GM18505 (cell line): Measurements from ENCODE around the gene DUSP6.
A peak's percentile ranks its signal among the peaks of the same experiment; 100 is the strongest.

Experiments
- ATAC-seq: cut with Tn5 transposase; IDR thresholded peaks from one replicate; pipeline ENCODE4 v1.9.1; 2021; ENCODE audit not compliant: unreplicated experiment
- POLR2A ChIP-seq: IDR thresholded peaks from 4 replicates; pipeline ENCODE4 v1.6.1; 2011; ENCODE audit warnings: borderline replicate concordance; ENCODE audit not compliant: insufficient read depth, insufficient read length; ENCODE audit errors: extremely low read depth

Gene DUSP6, protein sequence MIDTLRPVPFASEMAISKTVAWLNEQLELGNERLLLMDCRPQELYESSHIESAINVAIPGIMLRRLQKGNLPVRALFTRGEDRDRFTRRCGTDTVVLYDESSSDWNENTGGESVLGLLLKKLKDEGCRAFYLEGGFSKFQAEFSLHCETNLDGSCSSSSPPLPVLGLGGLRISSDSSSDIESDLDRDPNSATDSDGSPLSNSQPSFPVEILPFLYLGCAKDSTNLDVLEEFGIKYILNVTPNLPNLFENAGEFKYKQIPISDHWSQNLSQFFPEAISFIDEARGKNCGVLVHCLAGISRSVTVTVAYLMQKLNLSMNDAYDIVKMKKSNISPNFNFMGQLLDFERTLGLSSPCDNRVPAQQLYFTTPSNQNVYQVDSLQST

DNA sequence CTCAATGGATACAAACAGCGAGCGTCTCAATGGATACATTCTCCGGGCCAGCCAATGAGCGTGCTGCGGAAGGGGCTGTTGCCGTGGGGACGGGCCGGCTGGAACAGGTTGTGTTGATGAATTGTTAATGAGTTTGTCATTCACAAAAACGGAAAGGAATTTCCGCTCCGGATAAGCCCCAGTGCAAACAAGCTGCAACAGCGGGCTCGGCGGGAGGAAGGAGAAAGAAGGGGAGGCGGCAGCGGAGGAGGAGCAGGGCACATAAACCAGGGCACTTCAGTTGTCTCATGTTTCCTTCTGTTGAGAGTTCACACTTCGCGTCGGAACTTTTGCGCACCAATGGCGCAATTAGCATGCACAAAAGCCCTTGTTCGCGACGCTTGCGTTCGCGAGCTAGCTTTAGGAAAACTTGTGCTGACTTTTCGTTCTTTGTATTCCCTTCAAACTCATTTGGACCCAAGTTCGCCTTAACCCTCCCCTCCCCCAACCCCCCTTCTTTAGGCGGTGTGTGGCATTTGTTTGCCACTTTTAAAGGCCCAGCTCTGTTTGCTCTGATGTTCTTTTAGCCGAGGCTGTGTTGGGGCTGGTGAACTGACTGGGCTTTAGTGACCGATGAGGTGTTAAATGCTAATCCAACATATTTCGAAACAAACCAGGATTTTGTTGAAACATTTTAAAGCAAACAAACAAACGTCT, at the start of gene DUSP6:
Gene DUSP6 (minus strand): TSS at position 10 of the 696 bp plus-strand sequence. CDS start 462 bp downstream, outside the sequence.
- peak; percentile 36 for ATAC-seq
- TF ChIP-seq POLR2A = no peak

DNA sequence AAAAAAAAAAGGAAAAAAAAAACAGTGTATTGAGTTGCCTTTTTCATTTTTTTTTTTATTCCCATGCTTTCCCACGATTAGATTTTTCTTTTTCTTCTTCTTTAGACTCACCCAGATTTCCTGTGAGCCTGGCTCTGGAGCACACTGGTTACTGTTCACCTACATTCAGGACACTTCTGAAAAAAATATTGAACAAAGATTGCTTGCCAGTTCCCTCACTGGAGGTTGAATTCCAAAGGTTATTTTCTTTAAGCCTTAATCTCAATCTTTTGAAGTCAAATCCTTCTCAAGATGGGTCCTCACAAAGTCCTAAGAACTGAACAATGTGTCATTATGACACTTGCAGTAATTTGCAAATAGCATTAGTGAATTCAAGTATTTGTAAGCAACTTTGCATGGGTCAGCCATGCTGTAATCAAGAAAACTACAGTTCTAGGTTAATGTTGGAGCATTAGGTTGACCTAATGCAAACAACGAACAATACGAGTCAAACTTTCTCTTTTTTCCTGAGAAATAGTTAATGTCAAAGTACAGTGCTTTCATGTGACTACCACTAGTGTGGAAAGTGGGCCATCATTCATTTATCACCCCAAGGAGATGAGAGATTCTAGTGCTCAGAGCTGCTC, 49.2 kb upstream of the DUSP6 start:
- no peak for ATAC-seq
- TF ChIP-seq POLR2A = no peak

DNA sequence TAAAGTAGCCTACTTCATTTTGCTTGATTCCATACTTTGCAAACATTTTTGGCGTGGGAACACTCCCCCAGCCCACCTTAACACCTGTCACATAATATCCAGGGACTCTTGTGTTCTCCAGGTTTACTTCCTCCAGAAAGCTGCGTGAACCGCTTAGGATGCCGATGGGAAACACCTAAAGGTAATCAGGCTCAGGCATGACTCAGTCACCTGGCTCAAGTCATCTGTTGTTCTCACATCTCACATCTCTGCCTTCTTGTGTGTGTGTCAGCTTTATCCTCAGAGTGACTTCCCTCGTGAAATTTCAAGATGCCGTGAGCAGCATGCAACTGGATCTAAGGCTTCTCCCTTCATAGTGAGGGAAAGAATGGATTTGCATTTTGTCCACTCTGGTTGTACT, 48.1 kb upstream of the DUSP6 start:
- TF ChIP-seq POLR2A = no peak
- no peak for ATAC-seq

DNA sequence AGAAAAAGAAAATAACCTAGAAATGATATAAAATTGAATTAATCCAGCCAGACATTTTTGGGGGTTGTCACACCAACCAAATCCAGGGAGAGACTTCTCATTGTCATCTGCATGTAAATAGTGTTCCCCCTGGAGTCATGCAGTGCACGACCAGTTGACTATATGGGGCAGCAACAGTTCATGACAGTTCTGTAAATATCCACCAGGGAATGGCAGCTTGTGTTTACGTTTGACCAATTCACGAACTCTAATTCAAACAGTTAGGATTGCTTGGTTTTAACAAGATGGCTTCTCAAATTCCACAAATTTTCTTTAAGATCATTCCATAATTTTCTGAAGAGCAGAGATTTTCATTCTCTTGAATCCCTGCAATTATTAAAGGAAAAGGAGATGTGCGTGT, 43.4 kb upstream of the DUSP6 start:
- ATAC-seq = no peak
- no peak for TF ChIP-seq POLR2A

DNA sequence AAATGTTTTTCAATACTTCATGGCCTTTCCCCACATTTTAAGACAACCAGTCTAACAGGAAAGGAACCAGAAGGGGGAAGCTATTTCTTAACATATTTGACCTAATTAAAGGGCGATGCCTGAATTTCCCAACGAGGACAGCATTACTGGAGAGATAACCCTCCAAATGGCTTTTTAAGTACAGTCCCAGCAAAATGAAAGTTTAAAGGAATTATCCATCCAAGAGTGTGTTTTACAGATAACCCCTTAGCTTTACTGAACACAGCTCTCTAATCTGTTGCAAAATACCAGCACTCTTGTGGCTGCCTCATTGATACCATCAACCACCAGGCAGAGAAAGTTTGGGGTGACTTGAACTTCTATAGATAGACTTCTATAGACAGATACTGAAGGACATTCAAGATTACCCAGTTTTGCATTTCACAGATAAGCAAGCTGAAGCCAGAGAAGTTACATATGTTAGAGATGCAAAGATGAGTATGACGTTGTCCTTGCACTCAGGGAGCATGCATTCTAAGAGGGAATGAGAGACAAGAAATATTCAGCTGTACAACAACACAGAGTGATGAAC, 41.3 kb upstream of the DUSP6 start:
- ATAC-seq = no peak
- no peak for TF ChIP-seq POLR2A

DNA sequence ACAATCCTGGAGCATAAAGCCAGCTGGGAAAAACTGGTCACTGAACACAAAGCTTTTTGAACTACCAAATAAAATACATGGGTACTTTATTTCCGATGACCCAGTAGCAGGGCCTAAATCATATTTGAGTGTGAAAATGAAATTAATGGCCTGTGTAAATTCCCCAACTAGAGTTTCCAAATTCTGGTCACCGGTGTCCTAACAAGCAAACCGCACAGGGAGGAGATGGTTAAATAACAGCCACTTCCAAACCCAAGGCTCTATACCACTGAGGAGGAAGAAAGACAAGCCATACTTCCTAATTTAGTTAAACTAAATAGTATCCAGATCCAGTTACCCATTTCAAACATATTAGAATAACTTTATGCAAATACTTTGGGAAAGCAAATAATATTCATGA, 40.1 kb upstream of the DUSP6 start:
- no peak for TF ChIP-seq POLR2A
- no peak for ATAC-seq

DNA sequence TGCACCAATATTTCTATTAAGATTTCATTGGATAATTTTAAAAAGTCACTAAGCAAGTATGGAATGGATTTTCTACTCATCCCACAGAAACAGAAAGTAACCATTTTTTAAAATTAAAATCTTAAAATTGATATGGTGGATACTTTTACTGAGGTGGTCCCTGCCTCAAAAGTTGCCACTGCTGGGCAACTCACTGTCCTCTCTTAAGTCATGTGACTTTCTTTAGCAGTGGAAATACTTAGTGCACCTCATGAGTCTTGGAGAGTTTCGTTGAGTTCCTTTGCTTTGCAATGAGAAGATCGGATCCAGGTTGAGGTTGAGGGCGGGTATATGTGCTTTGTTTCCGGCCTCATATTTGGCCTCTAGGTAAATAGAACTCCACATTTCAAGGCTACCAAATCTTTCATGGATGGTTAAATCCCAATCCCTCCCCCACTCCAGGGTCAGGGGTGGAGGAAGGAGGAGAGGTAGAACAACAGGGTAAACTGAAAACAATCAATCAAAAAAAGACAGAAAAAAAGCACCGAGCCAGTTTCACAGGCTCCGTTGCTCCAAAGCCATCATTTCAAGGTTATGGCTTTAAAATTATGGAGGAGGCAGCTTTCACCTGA, 39.5 kb upstream of the DUSP6 start:
- TF ChIP-seq POLR2A = no peak
- no peak for ATAC-seq

DNA sequence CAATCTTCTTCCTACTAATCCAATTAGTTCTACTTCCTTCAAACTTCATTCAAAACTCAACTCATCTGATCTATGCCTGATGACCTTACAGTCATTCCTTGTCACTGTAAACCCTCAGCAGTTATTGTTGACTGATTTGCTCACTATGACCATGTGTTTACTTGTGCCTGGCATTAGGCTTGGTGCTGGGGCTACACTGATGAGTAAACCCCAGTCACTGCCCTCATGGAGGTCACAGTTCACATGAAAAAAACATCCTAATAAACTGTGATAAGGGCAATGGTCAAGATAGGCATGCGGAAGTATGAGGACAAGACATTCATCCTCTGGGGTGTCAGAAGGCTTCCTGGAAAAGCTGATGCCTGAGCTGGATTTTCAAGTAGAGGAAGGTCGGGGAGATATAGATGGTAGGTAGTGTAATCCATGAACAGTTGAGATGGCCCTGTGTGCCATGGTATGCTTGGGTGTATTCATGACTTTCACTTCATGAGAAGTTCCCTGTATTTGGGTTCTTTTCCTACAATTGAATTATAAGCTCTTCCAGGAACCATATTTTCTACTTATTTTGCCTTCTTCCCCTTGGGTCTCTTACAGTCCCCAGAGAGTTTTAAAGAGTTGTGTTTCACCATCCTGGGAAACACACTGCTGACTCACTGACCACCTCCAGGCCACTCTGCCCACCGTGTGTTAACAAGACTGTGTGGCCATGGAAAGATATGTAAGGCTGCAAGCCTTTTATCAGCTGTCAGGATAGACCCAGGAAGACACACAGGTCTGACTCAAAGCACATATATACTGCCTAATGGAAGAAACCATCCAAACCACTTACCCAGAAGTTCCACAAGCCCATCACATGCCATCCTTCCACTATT, 38.7 kb upstream of the DUSP6 start:
- no peak for ATAC-seq
- no peak for TF ChIP-seq POLR2A

DNA sequence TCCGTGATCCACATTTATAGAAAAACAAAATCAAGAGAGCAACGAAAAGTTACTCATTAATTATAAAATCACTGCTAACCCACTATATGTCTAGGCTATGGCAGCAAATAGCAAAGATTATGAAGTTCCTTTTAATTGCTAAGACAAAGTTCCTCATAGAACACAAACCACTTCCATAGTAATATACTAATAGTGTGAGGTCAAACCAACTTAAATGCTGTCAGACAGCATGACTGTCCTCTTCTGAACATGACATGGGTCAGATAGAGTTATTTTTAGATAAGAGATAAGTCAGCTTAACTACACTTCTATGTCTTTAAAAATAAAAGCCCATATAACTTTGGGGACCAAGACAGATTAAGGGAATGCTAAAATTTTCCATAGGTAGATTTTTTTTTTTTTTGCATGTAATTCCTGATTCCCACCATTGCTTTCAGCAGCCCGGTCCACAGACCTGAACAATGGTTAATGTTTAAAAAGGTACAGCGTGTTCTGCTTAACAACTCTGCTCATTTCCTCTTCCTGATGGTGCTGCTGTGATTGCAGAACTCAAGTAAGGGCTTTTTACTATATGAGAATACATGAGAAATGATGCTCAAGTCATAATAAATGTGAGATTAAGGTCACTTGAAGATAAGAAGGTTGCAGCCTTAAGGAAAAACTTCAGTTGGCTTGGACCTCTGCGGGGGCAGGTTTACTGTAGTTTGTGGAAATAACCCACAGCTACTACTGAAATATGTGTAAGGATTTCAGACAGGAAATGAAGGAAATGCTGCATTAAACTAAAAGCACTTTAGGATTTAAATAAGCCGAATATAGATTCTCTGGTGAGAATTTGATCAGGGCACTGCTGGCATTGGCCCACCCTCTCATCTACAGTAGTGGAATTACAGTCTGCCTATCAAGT, 37.7 kb upstream of the DUSP6 start:
- no peak for TF ChIP-seq POLR2A
- ATAC-seq = no peak

DNA sequence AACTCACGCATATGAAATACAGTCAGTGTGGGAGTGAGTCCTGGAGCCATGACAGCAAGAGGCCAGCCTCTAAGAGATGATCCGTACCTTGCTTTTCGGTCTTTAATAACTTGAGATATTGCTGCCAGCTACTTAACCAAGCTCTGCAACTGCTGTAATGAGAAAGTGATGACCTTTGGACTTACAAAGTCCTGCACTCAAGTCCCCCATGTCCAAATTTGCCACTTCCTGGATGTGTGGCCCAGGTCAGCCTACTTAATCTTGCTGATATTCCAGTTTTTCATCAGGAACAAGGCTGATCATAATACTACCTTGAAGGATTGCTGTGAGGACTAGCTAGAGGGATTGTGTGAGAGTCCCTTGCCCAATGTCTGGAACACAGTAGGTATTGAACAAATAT, 33.8 kb upstream of the DUSP6 start:
- no peak for TF ChIP-seq POLR2A
- no peak for ATAC-seq

DNA sequence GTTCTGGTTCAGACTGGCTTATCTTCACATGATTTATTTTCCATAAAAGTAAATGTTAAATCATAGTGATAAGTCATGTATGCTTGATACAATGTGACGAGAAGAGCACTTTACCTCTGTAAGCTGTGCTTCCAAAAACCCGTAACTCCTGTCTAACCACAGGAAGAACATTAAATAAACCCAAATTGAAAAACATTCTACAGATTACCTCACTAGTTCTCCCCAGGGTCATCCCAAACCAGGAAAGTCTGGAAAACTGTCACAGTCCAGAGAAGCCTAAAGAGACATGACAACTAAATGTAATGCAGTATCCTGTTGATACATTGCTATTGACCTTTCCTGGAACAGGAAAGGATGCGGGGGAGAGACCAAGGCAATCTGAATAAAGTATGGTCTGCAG, 32.5 kb upstream of the DUSP6 start:
- TF ChIP-seq POLR2A = no peak
- ATAC-seq = no peak

DNA sequence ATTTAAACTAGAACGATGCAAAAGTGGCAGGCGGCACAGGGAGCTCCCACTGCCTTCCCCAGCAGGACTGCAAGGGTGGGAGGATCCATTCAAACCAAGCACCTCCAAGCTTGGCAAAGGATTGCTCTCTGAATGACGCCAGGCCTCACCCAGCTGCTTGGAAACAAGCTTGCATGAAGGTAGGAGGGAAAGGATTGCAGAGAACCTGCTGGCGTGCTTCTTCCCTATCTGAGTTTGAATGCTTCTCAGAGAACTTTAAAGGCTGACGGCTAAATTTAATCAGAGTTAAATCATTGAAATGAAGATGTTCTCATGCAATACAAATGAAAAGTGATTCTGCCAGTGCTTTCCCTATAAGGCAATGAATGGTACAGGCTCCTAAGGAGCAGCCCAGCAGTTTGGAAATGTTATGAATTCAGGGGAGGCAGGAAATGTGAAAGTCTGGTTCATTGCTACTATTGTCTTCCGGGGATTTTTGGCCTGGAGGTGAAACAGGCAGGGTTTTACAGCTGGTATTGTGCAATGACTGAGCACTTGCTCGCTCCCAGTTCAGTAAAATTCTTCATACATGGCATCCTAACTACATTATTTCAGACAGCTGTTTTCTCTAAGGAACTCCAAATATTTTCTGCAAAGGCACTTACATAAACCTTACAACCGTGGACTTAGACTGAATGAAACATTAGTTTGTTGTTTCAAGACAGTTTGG, 31.9 kb upstream of the DUSP6 start:
- ATAC-seq = no peak
- no peak for TF ChIP-seq POLR2A
